Adrenal gland (tissue), 12 donors: ENCODE data around the gene MACROH2A2. TPM values are rescaled to one million over a fixed set of nuclear protein-coding genes. Genes with fewer than 3 reads are reported as not detected.

Source experiments
- DNase-seq, 7 donors: peaks; one replicate each; pipeline ENCODE4 v3.0.0-alpha.2; 2019 to 2020
- H3K27ac ChIP-seq, 5 donors: fragments of 200-600 bp; sonication (generic) in 4 of 5; 1 replicate in 3 of 5; 2 replicates in 2 of 5; pipeline versions ENCODE4 v1.5.1 to v1.8.0; 2016 to 2020; ENCODE audit warnings: mild to moderate bottlenecking in 1 of 5
- H3K27me3 ChIP-seq: fragments of 200-600 bp; 2 replicates; pipeline ENCODE4 v1.8.0; 2021
- H3K36me3 ChIP-seq, 2 donors: fragments of 200-600 bp; replicated peaks in 1 of 2; 1 replicate in 1 of 2; 2 replicates in 1 of 2; pipeline versions ENCODE4 v1.5.1 to v1.8.0; 2018 to 2022
- H3K4me1 ChIP-seq, 2 donors: fragments of 200-600 bp; replicated peaks in 1 of 2; 1 replicate in 1 of 2; 2 replicates in 1 of 2; pipeline versions ENCODE4 v1.5.1 to v1.8.0; 2018 to 2021
- H3K4me3 ChIP-seq, 4 donors: fragments of 200-600 bp; sonication (generic) in 3 of 4; one replicate each; pipeline ENCODE4 v1.5.1; 2016 to 2018
- H3K9me3 ChIP-seq, 3 donors: fragments of 200-600 bp; sonication (generic) in 1 of 3; replicated peaks in 1 of 3; 1 replicate in 2 of 3; 2 replicates in 1 of 3; pipeline versions ENCODE4 v1.5.1 to v1.8.0; 2016 to 2021
- CTCF ChIP-seq, 6 experiments: fragments of 450-650 bp in 4 of 6; fragments of 200-600 bp in 2 of 6; sonication (generic) in 1 of 6; IDR thresholded peaks; 1 replicate in 5 of 6; 2 replicates in 1 of 6; pipeline versions ENCODE4 v1.5.1 to v1.8.0; 2016 to 2021; ENCODE audit warnings: antibody characterized with exemption in 6 of 6, mild to moderate bottlenecking in 2 of 6, moderate library complexity in 1 of 6
- POLR2A ChIP-seq, 2 donors: fragments of 450-650 bp; IDR thresholded peaks; one replicate each; pipeline ENCODE4 v1.6.1; 2017; ENCODE audit warnings: antibody characterized with exemption in 2 of 2, mild to moderate bottlenecking in 2 of 2, moderate library complexity in 1 of 2
- WGBS, 4 donors: extraction: QIAGEN DNeasy Blood & Tissue Kit in 2 of 4; methylation state at CpG; one replicate each; pipeline versions ENCODE4 v1.1.5 to v1.1.7; 2013 to 2017; 5-methylcytosine and 5-hydroxymethylcytosine counted together
- intact Hi-C, 2 donors: fragments of 100-400 bp; cut with DNase I; formaldehyde crosslinking; loops; one replicate each; pipeline versions ENCODE4 v1.14.1 to v1.15.0; 2022 to 2023
- polyA plus RNA-seq, 3 donors: library from polyadenylated mRNA; stranded (reverse); fragments of 200-250 nt in 2 of 3; fragments of 350-450 nt in 1 of 3; fragmentation: Illumina TruSeq in 1 of 3; extraction: RNeasy Lipid Tissue Mini Kit (QIAGEN cat#74804) in 1 of 3; gene quantifications; one replicate each; pipeline ENCODE4 v1.2.3, GENCODE V29; 2013 to 2014
- total RNA-seq, 9 donors: library from RNA; depleted of rRNA in 4 of 9; stranded (reverse); fragments of >200 nt in 4 of 9; fragments of 120-200 nt in 1 of 9; fragmentation: NEBNext Ultra II Directional in 1 of 9; extraction: Animal tissue kit (Norgen Biotek cat#: 25700) in 1 of 9; gene quantifications; one replicate each; pipeline versions ENCODE4 v1.1.0 to v1.2.4, GENCODE V29; 2013 to 2023
- donor health status: healthy with polysubstance abuse.
- donor health status: Bipolar disorder and iron deficiency.
- donor health status: DM: yes; HTN: yes; CAD: no.
- donor health status: DM: no; HTN: no; CAD: no.
- donor health status: DM: no; HTN: no; CAD: no.
- donor health status: DM: yes; HTN: yes; CAD: no.

The MACROH2A2 gene
- total and polyA plus RNA-seq, 12 donors: 1.8 to 28.1 (median 3.3) TPM

- Histone ChIP-seq H3K36me3 (no peaks in the 10 kb centered on the region), H3K27me3 (no peaks in the 10 kb centered on the region), H3K4me1 (no peaks in the 10 kb centered on the region), H3K4me3 (peak overlapping the region in 1 of 4 donors; percentile 1), H3K9me3 (no peaks in the 10 kb centered on the region), H3K27ac (no peak overlapping the region)
- intact Hi-C loops: no loop called here
- TF ChIP-seq POLR2A (IDR thresholded peaks at IDR 0.05) (no peak), CTCF (IDR thresholded peaks at IDR 0.05) (no peak)
- 71 to 83% (median 76%) methylated on average over 6 of the region's 6 CpGs for WGBS, 4 donors
- no peak for DNase-seq
These were observed 31.5 kb downstream of the MACROH2A2 start for GRCh38 chr10:70084189-70084588.

GRCh38 chr10:70085975-70086613 lies 33.4 kb downstream of the MACROH2A2 start:
- no peak for DNase-seq
- intact Hi-C loops: no loop called here
- Histone ChIP-seq H3K27me3 (no peaks in the 10 kb centered on the region), H3K9me3 (no peaks in the 10 kb centered on the region), H3K36me3 (no peaks in the 10 kb centered on the region), H3K4me1 (no peaks in the 10 kb centered on the region), H3K27ac (no peak overlapping the region), H3K4me3 (no peak overlapping the region)
- no peak for TF ChIP-seq CTCF (IDR thresholded peaks at IDR 0.05)
- no peak for TF ChIP-seq POLR2A (IDR thresholded peaks at IDR 0.05)
- WGBS, 4 donors: 48 to 63% (median 51%) methylated on average over 3 of the region's 3 CpGs

- H3K9me3 ChIP-seq: no peaks in the 10 kb centered on the region
- 87 to 93% (median 91%) methylated on average over 15 of the region's 15 CpGs for WGBS, 4 donors
These were observed 35.1 kb downstream of the MACROH2A2 start for GRCh38 chr10:70087616-70088307.

GRCh38 chr10:70088308-70088698 lies 35.7 kb downstream of the MACROH2A2 start:
- Histone ChIP-seq H3K9me3 (no peaks in the 10 kb centered on the region), H3K4me3 (no peak overlapping the region), H3K36me3 (peaks cover 0 to 2% of the 10 kb centered on the region in 2 donors), H3K4me1 (no peaks in the 10 kb centered on the region), H3K27ac (no peak overlapping the region), H3K27me3 (no peaks in the 10 kb centered on the region)
- intact Hi-C loops: no loop called here
- 71 to 83% (median 79%) methylated on average over 3 of the region's 3 CpGs for WGBS, 4 donors
- DNase-seq: no peak
- no peak for TF ChIP-seq POLR2A (IDR thresholded peaks at IDR 0.05)
- TF ChIP-seq CTCF (IDR thresholded peaks at IDR 0.05): no peak

More at GRCh38 chr10:70087616-70088307, 35.1 kb downstream of the MACROH2A2 start:
- DNase-seq: no peak
- intact Hi-C loops: no loop called here
- Histone ChIP-seq H3K4me1 (no peaks in the 10 kb centered on the region), H3K4me3 (no peak overlapping the region), H3K36me3 (no peaks in the 10 kb centered on the region), H3K27ac (no peak overlapping the region), H3K27me3 (no peaks in the 10 kb centered on the region)
- TF ChIP-seq POLR2A (IDR thresholded peaks at IDR 0.05): no peak
- no peak for TF ChIP-seq CTCF (IDR thresholded peaks at IDR 0.05)
